ENCODE measurements around the gene PCMT1.
"Not testable (repeated sequence)": the region's sequence is repeated elsewhere in the genome, so short reads cannot be mapped to it uniquely, and the experiment has no call there.

Gene PCMT1

DNA sequence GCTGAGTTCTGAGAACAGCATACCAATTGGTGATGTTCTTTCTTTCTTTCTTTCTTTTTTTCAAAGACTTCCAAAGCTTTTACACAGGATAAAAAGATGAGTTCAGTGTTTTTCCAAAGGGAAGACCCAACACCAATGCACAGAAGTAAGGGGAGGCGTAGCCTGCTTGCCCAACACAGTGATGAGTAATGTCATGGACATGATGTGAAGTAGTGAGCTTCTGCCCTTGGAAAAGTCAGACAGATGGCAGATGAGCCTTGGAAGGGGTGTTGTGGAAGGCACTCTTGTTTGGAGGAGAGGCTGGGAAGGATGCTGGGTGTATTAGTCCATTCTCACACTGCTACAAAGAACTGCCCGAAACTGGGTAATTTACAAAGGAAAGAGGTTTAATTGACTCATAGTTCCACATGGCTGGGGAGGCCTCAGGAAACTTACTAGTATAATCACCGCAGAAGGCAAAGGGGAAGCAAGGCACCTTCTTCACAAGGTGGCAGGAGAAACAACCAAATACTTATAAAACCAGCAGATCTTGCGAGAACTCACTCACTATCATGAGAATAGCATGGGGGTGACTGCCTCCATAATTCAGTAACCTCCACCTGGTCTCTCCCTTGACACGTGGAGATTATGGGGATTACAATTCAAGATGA, 102.0 kb downstream of the PCMT1 start:
- no peak overlapping the region for H3K4me3 Mint-ChIP-seq
- no peaks in the 10 kb centered on the region for H3K9me3 Mint-ChIP-seq
- peaks cover 20% of the 10 kb centered on the region for H3K4me1 Mint-ChIP-seq (ENCODE audit: low read depth)

DNA sequence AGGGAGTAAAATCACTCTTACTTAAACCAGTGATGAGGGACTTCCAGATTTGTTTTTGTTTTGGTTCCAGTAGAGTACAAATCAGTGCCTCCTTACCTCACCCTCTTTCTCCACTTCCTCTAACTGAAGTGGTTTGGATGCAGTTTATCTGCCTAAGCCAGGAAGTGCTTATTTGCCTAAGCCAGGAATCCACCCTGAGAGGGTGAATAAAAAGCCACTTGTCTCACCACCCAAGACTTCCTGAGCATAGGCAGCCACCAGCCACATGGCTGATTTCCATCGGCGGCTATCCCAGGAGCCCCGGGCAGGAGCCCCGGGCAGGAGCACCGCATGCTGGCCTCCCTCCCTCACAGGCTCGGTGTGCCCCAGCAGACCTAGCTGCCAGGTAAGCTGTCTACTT, 102.6 kb downstream of the PCMT1 start:
- H3K4me3 Mint-ChIP-seq, result no peak overlapping the region
- no peak overlapping the region for H3K27ac Mint-ChIP-seq

More for the DNA sequence above, 102.0 kb downstream of the PCMT1 start:
- H3K27me3 Mint-ChIP-seq, result peaks cover 20% of the 10 kb centered on the region
- H3K36me3 Mint-ChIP-seq (ENCODE audit: low read depth), result no peaks in the 10 kb centered on the region
- no peak overlapping the region for H3K27ac Mint-ChIP-seq

DNA sequence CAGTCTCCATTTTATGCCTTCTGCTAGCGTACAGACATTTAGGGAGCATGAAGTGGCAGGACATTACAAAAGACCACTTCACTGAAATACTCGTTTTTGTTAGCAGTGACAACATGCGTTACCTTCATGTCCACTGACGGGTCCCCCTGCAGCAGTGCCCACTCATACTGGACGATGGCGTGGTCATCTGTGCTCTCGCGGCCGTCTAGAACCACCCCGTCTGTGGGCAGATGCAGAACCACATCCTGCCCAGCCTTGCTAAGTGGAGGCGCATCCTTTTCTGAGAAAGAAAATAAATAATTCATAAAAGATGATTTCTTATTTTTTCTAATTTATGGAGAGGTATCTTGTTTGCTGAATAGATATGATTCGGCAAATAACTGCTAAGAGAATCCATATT, 103.3 kb downstream of the PCMT1 start:
- Mint-ChIP-seq H3K4me3 (no peak overlapping the region), H3K27ac (no peak overlapping the region), H3K4me1 (ENCODE audit: low read depth) (peaks cover 20% of the 10 kb centered on the region)

More for the DNA sequence above, 102.6 kb downstream of the PCMT1 start:
- Mint-ChIP-seq H3K27me3 (peaks cover 20% of the 10 kb centered on the region), H3K9me3 (no peaks in the 10 kb centered on the region), H3K36me3 (ENCODE audit: low read depth) (no peaks in the 10 kb centered on the region), H3K4me1 (ENCODE audit: low read depth) (peaks cover 20% of the 10 kb centered on the region)

DNA sequence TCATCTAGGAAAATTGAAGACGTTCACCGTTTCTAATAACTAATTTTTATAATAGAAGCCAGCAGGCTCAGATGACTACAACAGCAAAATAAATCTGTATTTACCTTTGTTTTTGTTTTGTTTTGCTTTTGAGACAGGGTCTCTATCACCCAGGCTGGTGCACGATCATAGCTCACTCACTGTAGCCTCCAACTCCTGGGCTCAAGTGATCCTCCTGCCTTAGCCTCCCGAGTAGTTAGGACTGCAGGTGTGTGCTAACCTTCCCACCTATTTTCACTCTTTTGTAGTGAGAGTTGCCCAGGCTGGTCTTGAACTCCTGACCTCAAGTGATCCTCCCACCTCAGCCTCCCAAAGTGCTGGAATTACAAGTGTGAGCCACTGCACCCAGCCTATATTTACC, 104.5 kb downstream of the PCMT1 start:
- H3K36me3 Mint-ChIP-seq (ENCODE audit: low read depth); H3K9me3 Mint-ChIP-seq; H3K4me3 Mint-ChIP-seq; H3K27ac Mint-ChIP-seq: not testable (repeated sequence)
- H3K4me1 Mint-ChIP-seq (ENCODE audit: low read depth), result peaks cover 20% of the 10 kb centered on the region
- peaks cover 20% of the 10 kb centered on the region for H3K27me3 Mint-ChIP-seq

More for the DNA sequence above, 103.3 kb downstream of the PCMT1 start:
- H3K27me3 Mint-ChIP-seq, result peaks cover 20% of the 10 kb centered on the region
- no peaks in the 10 kb centered on the region for H3K9me3 Mint-ChIP-seq
- no peaks in the 10 kb centered on the region for H3K36me3 Mint-ChIP-seq (ENCODE audit: low read depth)

DNA sequence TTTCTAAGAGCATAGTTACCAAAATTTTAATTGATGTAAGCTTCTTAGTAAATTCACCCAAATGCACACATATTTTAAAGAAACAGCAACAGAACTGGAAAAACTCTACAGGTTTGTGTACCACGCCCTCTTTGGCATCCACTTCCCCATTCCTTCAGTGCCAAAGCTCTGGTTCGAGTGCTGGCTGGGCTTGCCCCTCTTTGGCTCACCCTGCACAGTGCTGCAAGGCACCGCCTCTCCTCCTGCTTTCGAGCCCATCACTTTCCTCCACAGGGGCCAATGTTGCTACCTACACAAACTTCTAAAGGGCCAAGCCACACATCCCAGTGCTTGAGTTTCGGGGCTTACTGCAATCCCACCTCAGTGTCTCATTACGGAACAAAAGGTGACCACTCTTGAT, 105.0 kb downstream of the PCMT1 start:
- Mint-ChIP-seq H3K4me1 (ENCODE audit: low read depth) (peaks cover 20% of the 10 kb centered on the region), H3K36me3 (ENCODE audit: low read depth) (no peaks in the 10 kb centered on the region), H3K27ac (no peak overlapping the region), H3K9me3 (no peaks in the 10 kb centered on the region), H3K27me3 (peaks cover 19% of the 10 kb centered on the region), H3K4me3 (no peak overlapping the region)

DNA sequence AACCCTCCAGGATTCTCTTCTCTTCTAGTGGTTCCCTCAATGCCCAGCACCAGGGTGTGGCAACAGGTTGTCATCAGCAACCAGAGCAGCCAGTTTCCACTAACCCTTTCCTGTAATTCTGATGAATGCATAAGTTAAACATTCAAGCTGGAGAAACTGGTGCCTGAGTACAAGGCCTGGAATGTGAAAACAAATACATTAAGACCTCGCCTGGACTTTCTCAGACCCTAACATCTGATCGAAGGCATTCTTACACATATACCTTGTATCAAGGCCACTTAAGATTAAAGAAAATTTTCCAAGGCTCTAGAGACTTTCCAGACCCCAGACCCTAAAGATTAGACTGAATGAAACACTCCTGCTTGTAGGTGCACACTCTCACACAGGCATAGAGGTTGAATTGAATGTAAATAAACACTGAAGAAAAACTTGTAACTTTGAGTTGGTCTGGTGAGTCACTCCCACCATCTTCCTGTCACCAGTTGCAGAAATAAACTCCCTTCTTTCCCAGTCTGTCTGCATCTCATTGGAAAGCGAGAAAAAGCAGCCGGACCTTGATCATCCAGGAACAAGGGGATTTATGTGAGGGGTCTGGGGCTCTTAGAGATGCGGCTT, 105.6 kb downstream of the PCMT1 start:
- H3K27me3 Mint-ChIP-seq, result peaks cover 15% of the 10 kb centered on the region
- peaks cover 20% of the 10 kb centered on the region for H3K4me1 Mint-ChIP-seq (ENCODE audit: low read depth)
- no peaks in the 10 kb centered on the region for H3K9me3 Mint-ChIP-seq
- no peaks in the 10 kb centered on the region for H3K36me3 Mint-ChIP-seq (ENCODE audit: low read depth)
- no peak overlapping the region for H3K27ac Mint-ChIP-seq
- no peak overlapping the region for H3K4me3 Mint-ChIP-seq

DNA sequence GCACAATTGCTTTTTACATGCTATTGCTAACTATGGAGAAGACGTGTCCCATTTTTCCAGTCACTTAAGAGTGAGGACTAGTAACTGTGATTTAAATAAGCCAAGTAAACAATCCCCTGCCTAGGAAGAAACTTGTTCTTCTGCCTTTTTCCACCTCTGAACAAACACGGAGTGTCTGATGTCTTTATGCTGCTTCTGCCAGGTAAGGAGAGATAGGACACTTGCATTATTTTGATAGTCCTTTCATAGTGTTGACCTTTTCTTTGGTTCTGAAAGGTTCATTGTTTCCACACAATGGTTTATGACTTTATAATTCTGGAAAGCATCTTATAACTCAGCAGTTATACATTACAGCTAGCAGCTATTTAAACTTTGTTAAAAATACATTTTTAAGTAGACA, 106.2 kb downstream of the PCMT1 start:
- peaks cover 20% of the 10 kb centered on the region for H3K4me1 Mint-ChIP-seq (ENCODE audit: low read depth)
- no peak overlapping the region for H3K27ac Mint-ChIP-seq
- H3K36me3 Mint-ChIP-seq (ENCODE audit: low read depth), result no peaks in the 10 kb centered on the region

DNA sequence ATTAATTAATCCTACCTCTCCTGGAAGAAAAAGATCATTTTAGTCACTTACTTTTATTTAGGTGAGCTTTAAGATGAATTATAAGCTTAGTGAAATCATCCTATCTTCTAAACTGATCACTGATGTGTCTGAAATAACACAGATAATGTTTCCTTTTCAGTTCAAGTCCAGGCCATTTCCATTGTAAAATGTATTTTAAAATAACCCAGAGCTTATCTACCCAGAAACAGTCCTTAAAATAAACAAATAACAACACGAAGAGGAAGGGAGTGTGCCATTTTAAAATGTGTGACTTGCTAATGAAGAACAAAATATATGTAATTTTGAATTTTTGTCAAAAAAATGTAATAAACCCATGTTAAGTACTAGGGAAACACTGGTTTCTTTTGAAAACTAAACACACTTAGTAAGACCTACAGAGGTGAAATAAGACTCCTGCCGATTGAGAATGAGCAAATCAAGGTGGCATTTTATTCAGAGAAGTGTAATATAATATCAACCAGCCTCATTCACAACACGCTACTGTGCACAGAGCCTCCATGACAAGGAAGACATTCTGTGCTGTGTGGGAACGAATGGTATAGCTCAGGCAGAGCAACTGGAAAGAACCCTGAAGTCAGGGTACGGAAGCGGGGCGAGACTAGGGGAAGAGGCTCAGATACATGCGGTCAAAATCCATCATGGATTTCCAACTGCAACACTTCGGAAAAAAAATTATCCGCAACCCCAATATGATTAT, 106.9 kb downstream of the PCMT1 start:
- Mint-ChIP-seq H3K9me3 (no peaks in the 10 kb centered on the region), H3K4me3 (no peak overlapping the region), H3K36me3 (ENCODE audit: low read depth) (no peaks in the 10 kb centered on the region), H3K4me1 (ENCODE audit: low read depth) (peaks cover 15% of the 10 kb centered on the region), H3K27ac (no peak overlapping the region), H3K27me3 (peaks cover 21% of the 10 kb centered on the region)

More for the DNA sequence above, 106.2 kb downstream of the PCMT1 start:
- H3K27me3 Mint-ChIP-seq, result peaks cover 20% of the 10 kb centered on the region
- H3K4me3 Mint-ChIP-seq, result no peak overlapping the region
- no peaks in the 10 kb centered on the region for H3K9me3 Mint-ChIP-seq

DNA sequence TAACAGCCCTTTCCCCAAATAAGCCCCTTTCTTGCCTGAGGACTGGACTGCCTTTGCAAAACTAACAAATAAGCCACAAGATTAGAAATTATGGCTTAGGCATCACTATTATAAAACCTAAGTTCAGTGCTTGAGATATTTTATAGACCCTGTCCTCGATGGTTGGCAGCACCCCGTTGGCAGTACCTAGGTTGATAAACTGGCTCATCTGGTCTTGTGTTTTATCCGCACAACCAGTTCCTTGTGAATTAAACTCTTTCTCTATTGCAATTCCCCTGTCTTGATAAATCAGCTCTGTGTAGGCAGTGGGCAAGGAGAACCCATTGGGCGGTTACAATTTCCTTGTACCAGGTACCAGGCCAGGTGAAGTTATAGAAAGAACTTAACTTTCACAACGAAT, 108.0 kb downstream of the PCMT1 start:
- Mint-ChIP-seq H3K27me3 (peaks cover 30% of the 10 kb centered on the region), H3K4me3 (no peak overlapping the region), H3K9me3 (no peaks in the 10 kb centered on the region), H3K36me3 (ENCODE audit: low read depth) (no peaks in the 10 kb centered on the region), H3K27ac (no peak overlapping the region), H3K4me1 (ENCODE audit: low read depth) (peaks cover 4% of the 10 kb centered on the region)

DNA sequence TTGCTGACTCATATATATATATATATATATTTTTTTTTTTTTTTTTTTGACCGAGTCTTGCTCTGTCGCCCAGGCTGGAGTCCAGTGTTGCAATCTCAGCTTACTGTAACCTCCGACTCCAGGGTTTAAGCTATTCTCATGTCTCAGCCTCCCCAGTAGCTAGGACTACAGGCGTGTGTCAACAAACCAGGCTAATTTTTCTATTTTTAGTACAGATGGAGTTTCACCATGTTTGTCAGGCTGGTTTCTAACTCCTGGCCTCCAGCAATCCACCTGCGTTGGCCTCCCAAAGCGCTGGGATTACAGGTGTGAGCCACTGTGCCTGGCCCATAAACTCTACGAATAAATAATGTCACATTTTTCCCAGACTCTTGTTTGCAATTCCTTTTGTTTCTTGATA, 109.8 kb downstream of the PCMT1 start:
- Mint-ChIP-seq H3K4me1 (ENCODE audit: low read depth) (peaks cover 5% of the 10 kb centered on the region), H3K4me3 (no peak overlapping the region), H3K27me3 (peaks cover 35% of the 10 kb centered on the region), H3K36me3 (ENCODE audit: low read depth) (no peaks in the 10 kb centered on the region), H3K27ac (no peak overlapping the region), H3K9me3 (no peaks in the 10 kb centered on the region)

DNA sequence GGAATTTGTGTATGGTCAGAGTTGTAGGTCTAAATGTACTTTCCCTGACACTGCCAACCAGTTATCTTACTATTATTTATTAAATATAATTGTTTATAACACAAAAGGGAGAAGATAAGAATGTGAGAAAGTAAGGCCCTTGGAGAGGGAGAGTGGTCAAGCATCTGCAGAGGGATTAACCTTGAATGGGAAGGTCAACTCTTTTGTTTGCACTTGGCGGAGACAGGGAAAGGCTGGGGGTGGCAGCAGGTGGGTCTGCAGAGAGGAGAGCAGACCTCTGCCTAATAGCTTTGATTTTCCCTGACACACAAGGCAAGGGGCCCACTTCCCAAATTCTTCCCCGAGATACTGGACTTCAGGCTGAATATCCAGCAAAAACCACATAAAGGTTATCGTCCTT, 110.4 kb downstream of the PCMT1 start:
- no peaks in the 10 kb centered on the region for H3K9me3 Mint-ChIP-seq
- no peak overlapping the region for H3K27ac Mint-ChIP-seq
- H3K27me3 Mint-ChIP-seq, result peaks cover 30% of the 10 kb centered on the region
- H3K4me3 Mint-ChIP-seq, result no peak overlapping the region
- no peaks in the 10 kb centered on the region for H3K36me3 Mint-ChIP-seq (ENCODE audit: low read depth)
- H3K4me1 Mint-ChIP-seq (ENCODE audit: low read depth), result peaks cover 5% of the 10 kb centered on the region

DNA sequence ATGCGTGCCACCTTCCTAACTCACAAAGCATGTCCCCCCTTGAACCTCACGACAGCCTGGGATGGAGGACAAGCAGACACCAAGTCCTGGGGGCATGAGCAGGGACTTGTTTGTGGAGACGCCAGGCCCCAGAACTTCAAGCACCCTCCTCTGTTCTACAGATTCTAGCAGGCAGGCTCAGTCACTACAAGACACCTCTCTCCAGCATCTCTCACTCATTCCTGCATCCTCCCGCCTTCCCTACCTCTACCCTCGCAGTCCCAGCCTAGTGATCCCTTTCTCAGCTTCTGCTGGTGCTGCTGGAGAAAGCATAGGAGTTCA, 110.9 kb downstream of the PCMT1 start:
- Mint-ChIP-seq H3K27me3 (peaks cover 29% of the 10 kb centered on the region), H3K9me3 (no peaks in the 10 kb centered on the region), H3K27ac (no peak overlapping the region), H3K4me3 (no peak overlapping the region), H3K4me1 (ENCODE audit: low read depth) (peaks cover 5% of the 10 kb centered on the region), H3K36me3 (ENCODE audit: low read depth) (no peaks in the 10 kb centered on the region)

All from stimulated activated naive CD8-positive, alpha-beta T cell treated with anti-CD3 and anti-CD28 coated beads, Interleukin-15, Interleukin-2, amounts not matched to agents 100 ng/mL and 50 ng/mL, for 24 hours (primary cell).